Ascending aorta (tissue), 2 donors: Measurements from ENCODE around the gene IRF2BP2. TPM values are rescaled to one million over a fixed set of nuclear protein-coding genes. Genes with fewer than 3 reads are reported as not detected.
A peak's percentile ranks its signal among the peaks of the same experiment; 100 is the strongest.

Experiments
- DNase-seq, 2 donors: peaks; one replicate each; pipeline ENCODE4 v3.0.0-alpha.2; 2019; ENCODE audit warnings: low spot score in 2 of 2
- H3K27ac ChIP-seq, 2 donors: fragments of 200-600 bp; sonication (generic); one replicate each; pipeline ENCODE4 v1.5.1; 2016 to 2017; ENCODE audit warnings: mild to moderate bottlenecking in 1 of 2
- H3K27me3 ChIP-seq: fragments of 200-600 bp; sonication (generic); one replicate; pipeline ENCODE4 v1.5.1; 2017
- H3K36me3 ChIP-seq, 2 donors: fragments of 200-600 bp; sonication (generic); one replicate each; pipeline ENCODE4 v1.5.1; 2016
- H3K4me1 ChIP-seq, 2 donors: fragments of 200-600 bp; sonication (generic); one replicate each; pipeline ENCODE4 v1.5.1; 2016 to 2017; ENCODE audit warnings: mild to moderate bottlenecking in 1 of 2
- H3K4me3 ChIP-seq, 2 donors: fragments of 200-600 bp; sonication (generic); one replicate each; pipeline ENCODE4 v1.5.1; 2016 to 2017; ENCODE audit warnings: mild to moderate bottlenecking in 1 of 2
- H3K9me3 ChIP-seq, 2 donors: fragments of 200-600 bp; sonication (generic); one replicate each; pipeline ENCODE4 v1.5.1; 2016
- CTCF ChIP-seq, 3 experiments: fragments of 200-600 bp in 2 of 3; fragments of 450-650 bp in 1 of 3; sonication (generic) in 2 of 3; IDR thresholded peaks; one replicate each; pipeline ENCODE4 v1.5.1; 2016 to 2019; ENCODE audit warnings: antibody characterized with exemption in 3 of 3, mild to moderate bottlenecking in 1 of 3, moderate library complexity in 1 of 3
- intact Hi-C: fragments of 100-400 bp; cut with DNase I; formaldehyde crosslinking; loops from one replicate; pipeline ENCODE4 v1.15.1; 2023
- total RNA-seq: library from RNA; depleted of rRNA; stranded (reverse); fragments of >200 nt; gene quantifications from one replicate; pipeline ENCODE4 v1.1.0, GENCODE V29; 2016

IRF2BP2 gene
- total RNA-seq, 1 donor from 2014 or later, result 80.0 TPM

- H3K27ac ChIP-seq, result peak overlapping the region in 1 of 2 donors; percentile 42
- no peak for TF ChIP-seq CTCF (IDR thresholded peaks at IDR 0.05)
- H3K4me3 ChIP-seq, result no peak overlapping the region
- H3K27me3 ChIP-seq, result no peaks in the 10 kb centered on the region
- intact Hi-C loops, result loop anchor here (10.0 kb wide), 2 partner anchors 736 to 916 kb away; partner anchors contain the start of genes ARID4B, B3GALNT2 and GGPS1
- peak in 1 of 2 donors; percentile 65 for DNase-seq
- H3K36me3 ChIP-seq, result no peaks in the 10 kb centered on the region
- peaks cover 11 to 40% of the 10 kb centered on the region in 2 donors for H3K4me1 ChIP-seq
- no peaks in the 10 kb centered on the region for H3K9me3 ChIP-seq
These were observed 20.7 kb downstream of the IRF2BP2 start for GRCh38 chr1:234589064-234589800.

- no peak for DNase-seq
- no peaks in the 10 kb centered on the region for H3K27me3 ChIP-seq
- H3K9me3 ChIP-seq, result no peaks in the 10 kb centered on the region
- intact Hi-C loops, result loop anchor here (10.0 kb wide), 2 partner anchors 736 to 916 kb away; partner anchors contain the start of genes ARID4B, B3GALNT2 and GGPS1
- H3K27ac ChIP-seq, result peak overlapping the region; percentile 28 to 86
- H3K4me1 ChIP-seq, result peaks cover 13 to 49% of the 10 kb centered on the region in 2 donors
- no peaks in the 10 kb centered on the region for H3K36me3 ChIP-seq
- no peak for TF ChIP-seq CTCF (IDR thresholded peaks at IDR 0.05)
- H3K4me3 ChIP-seq, result no peak overlapping the region
These were observed 21.6 kb downstream of the IRF2BP2 start for GRCh38 chr1:234588386-234588785.

GRCh38 chr1:234586892-234587485, 23.0 kb downstream of the IRF2BP2 start:
- peaks cover 16 to 60% of the 10 kb centered on the region in 2 donors for H3K4me1 ChIP-seq
- peak overlapping the region; percentile 86 for H3K27ac ChIP-seq
- DNase-seq, result no peak
- H3K4me3 ChIP-seq, result no peak overlapping the region
- H3K27me3 ChIP-seq, result no peaks in the 10 kb centered on the region
- H3K36me3 ChIP-seq, result no peaks in the 10 kb centered on the region
- H3K9me3 ChIP-seq, result no peaks in the 10 kb centered on the region
- TF ChIP-seq CTCF (IDR thresholded peaks at IDR 0.05), result no peak
- intact Hi-C loops, result loop anchor here (10.0 kb wide), 2 partner anchors 738 to 918 kb away; partner anchors contain the start of genes ARID4B, B3GALNT2 and GGPS1

GRCh38 chr1:234586304-234586703, 23.7 kb downstream of the IRF2BP2 start:
- H3K27ac ChIP-seq, result peak overlapping the region; percentile 86
- peaks cover 16 to 65% of the 10 kb centered on the region in 2 donors for H3K4me1 ChIP-seq
- no peaks in the 10 kb centered on the region for H3K36me3 ChIP-seq
- H3K9me3 ChIP-seq, result no peaks in the 10 kb centered on the region
- H3K4me3 ChIP-seq, result no peak overlapping the region
- intact Hi-C loops, result loop anchor here (10.0 kb wide), 2 partner anchors 738 to 918 kb away; partner anchors contain the start of genes ARID4B, B3GALNT2 and GGPS1
- TF ChIP-seq CTCF (IDR thresholded peaks at IDR 0.05), result no peak
- no peak for DNase-seq
- H3K27me3 ChIP-seq, result no peaks in the 10 kb centered on the region

- Histone ChIP-seq H3K9me3 (no peaks in the 10 kb centered on the region), H3K36me3 (no peaks in the 10 kb centered on the region), H3K27ac (peak overlapping the region; percentile 86), H3K4me1 (peaks cover 16 to 65% of the 10 kb centered on the region in 2 donors), H3K27me3 (no peaks in the 10 kb centered on the region), H3K4me3 (peak overlapping the region in 1 of 2 donors; percentile 4)
- TF ChIP-seq CTCF (IDR thresholded peaks at IDR 0.05), result no peak
- peak in 1 of 2 donors; percentile 90 for DNase-seq
- intact Hi-C loops, result loop anchor here (1.0 to 10.0 kb wide), 4 partner anchors 14 to 919 kb away; partner anchors contain the start of genes ARID4B, B3GALNT2 and GGPS1
These were observed 24.5 kb downstream of the IRF2BP2 start for GRCh38 chr1:234585330-234586055.
